Immature natural killer cell (primary cell): ENCODE data around the gene HPF1. TPM values are rescaled to one million over a fixed set of nuclear protein-coding genes. Genes with fewer than 3 reads are reported as not detected.
"Not testable (repeated sequence)": the region's sequence is repeated elsewhere in the genome, so short reads cannot be mapped to it uniquely, and the experiment has no call there.

ENCODE experiments used
- DNase-seq, 3 donors: peaks; one replicate each; pipeline ENCODE4 v3.0.0; 2022; ENCODE audit warnings: mixed read lengths in 1 of 3
- H3K27ac Mint-ChIP-seq, 6 donors: one replicate each; pipeline ENCODE4 v1.8.0; 2020; ENCODE audit warnings: mixed read lengths in 6 of 6, mild to moderate bottlenecking in 5 of 6, inconsistent platforms in 4 of 6, moderate library complexity in 3 of 6
- H3K27me3 Mint-ChIP-seq, 3 donors: one replicate each; pipeline ENCODE4 v1.8.0; 2020 to 2021; ENCODE audit warnings: low read depth in 3 of 3, mild to moderate bottlenecking in 3 of 3, mixed read lengths in 3 of 3, moderate library complexity in 3 of 3, inconsistent platforms in 1 of 3
- H3K36me3 Mint-ChIP-seq, 3 donors: one replicate each; pipeline ENCODE4 v1.8.0; 2020; ENCODE audit warnings: mixed read lengths in 3 of 3, inconsistent platforms in 2 of 3, mild to moderate bottlenecking in 2 of 3
- H3K4me1 Mint-ChIP-seq, 2 donors: one replicate each; pipeline ENCODE4 v1.8.0; 2020; ENCODE audit warnings: inconsistent platforms in 2 of 2, mild to moderate bottlenecking in 2 of 2, mixed read lengths in 2 of 2, moderate library complexity in 1 of 2
- H3K4me3 Mint-ChIP-seq, 5 donors: one replicate each; pipeline ENCODE4 v1.8.0; 2020; ENCODE audit warnings: mild to moderate bottlenecking in 5 of 5, mixed read lengths in 5 of 5, inconsistent platforms in 3 of 5, moderate library complexity in 3 of 5
- H3K9me3 Mint-ChIP-seq, 6 donors: one replicate each; pipeline ENCODE4 v1.8.0; 2020; ENCODE audit warnings: mild to moderate bottlenecking in 6 of 6, mixed read lengths in 6 of 6, inconsistent platforms in 4 of 6, moderate library complexity in 3 of 6
- polyA plus RNA-seq, 3 donors: library from polyadenylated mRNA; unstranded; fragments of 300-500 nt; fragmentation: Illumina TruSeq; gene quantifications; one replicate each; pipeline ENCODE4 v1.2.3, GENCODE V29; 2021

Gene HPF1
- polyA plus RNA-seq, 3 donors from 2014 or later, result 36.7 to 46.0 (median 43.0) TPM

DNA sequence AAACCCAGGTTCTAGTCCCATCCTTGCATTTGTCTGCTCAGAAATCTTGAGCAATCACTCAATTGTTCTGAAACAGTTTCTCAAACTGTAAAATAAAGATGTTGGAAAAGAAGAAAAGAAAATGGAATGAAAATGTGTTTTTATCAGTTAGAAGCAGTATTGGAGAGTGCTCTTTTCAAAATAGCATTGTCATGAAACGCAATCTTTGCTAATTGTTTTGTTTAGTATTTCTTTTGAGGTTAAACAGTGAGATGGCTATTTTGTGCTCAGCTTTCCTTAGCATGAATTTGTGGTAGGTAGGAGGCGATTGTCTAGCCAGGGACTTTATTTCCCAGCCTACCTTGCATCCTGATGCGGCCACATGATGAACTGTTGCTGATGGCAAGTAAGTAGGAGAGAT lies 10.6 kb upstream of the HPF1 start:
- Mint-ChIP-seq H3K27ac (no peak overlapping the region), H3K4me3 (no peak overlapping the region), H3K27me3 (peaks cover 0 to 6% (median 3%) of the 10 kb centered on the region in 3 donors), H3K36me3 (no peaks in the 10 kb centered on the region), H3K9me3 (peaks cover 0 to 2% (median 0%) of the 10 kb centered on the region in 6 donors), H3K4me1 (no peaks in the 10 kb centered on the region)
- DNase-seq, result no peak

DNA sequence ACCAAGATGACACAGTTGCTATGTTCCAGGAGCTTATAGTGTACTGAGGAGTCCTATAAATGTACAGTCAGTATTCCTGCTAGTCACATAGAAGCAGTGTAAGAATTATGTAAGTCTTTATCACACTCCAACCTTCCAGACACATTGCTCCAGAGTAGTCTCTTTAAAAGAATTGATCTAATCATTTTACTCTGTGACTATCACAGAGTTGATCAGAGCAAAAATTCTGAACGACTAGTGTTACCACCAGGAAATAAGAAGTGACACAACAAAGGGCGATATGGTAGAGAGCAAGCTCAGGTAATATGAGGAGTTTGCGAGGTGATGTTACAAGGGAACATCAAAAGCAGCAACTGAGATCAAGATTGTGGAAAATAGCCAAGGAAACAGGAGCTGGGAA lies 9.0 kb upstream of the HPF1 start:
- DNase-seq, result no peak
- Mint-ChIP-seq H3K9me3 (no peaks in the 10 kb centered on the region), H3K4me1 (no peaks in the 10 kb centered on the region), H3K4me3 (no peak overlapping the region), H3K36me3 (no peaks in the 10 kb centered on the region), H3K27me3 (peaks cover 0 to 3% (median 1%) of the 10 kb centered on the region in 3 donors), H3K27ac (no peak overlapping the region)

DNA sequence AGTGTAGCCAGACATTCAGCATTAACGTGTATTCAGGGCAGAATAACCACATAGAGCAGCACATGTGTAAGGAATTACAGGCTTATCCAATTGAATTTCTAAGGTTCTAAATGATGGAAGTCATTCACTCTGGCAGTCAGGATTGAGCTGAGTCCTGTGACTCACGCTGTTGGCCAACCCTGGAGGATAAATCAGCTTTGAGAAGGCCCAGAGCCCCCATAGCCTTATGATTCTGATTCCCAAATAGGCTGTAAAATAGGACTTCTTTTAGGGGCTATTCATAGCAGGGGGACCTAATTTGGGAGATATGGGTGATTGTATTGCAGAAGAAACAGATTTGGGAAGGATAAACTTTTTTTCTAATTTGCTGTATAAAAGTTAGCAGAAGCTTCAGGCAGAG lies 8.1 kb upstream of the HPF1 start:
- DNase-seq, result no peak
- H3K36me3 Mint-ChIP-seq, result no peaks in the 10 kb centered on the region

DNA sequence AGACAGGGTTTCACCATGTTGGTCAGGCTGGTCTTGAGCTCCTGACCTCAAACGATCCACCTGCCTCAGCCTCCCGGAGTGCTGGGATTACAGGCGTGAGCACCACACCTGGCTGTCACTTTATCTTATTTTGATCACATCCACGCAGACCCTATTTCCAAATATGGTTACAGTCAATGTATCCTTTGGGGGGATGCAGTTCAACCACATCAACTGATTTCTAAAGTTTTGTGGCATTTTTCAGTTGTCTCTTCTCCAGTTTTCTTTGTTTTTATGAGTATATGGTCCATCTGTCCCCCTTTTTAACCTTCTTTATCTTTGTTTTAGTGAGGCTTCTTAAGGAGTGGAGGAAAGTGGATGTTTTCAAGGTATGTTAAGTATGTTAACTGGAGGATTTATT lies 4.1 kb upstream of the HPF1 start:
- Mint-ChIP-seq H3K4me1 (peaks cover 11 to 16% of the 10 kb centered on the region in 2 donors), H3K4me3 (no peak overlapping the region), H3K9me3 (no peaks in the 10 kb centered on the region), H3K36me3 (no peaks in the 10 kb centered on the region), H3K27me3 (peaks cover 0 to 3% (median 3%) of the 10 kb centered on the region in 3 donors), H3K27ac (no peak overlapping the region)
- no peak for DNase-seq

More for the DNA sequence above, 8.1 kb upstream of the HPF1 start:
- H3K27me3 Mint-ChIP-seq, result peaks cover 0 to 3% (median under 1%) of the 10 kb centered on the region in 3 donors
- H3K27ac Mint-ChIP-seq, result no peak overlapping the region
- H3K4me1 Mint-ChIP-seq, result no peaks in the 10 kb centered on the region
- no peak overlapping the region for H3K4me3 Mint-ChIP-seq
- no peaks in the 10 kb centered on the region for H3K9me3 Mint-ChIP-seq

DNA sequence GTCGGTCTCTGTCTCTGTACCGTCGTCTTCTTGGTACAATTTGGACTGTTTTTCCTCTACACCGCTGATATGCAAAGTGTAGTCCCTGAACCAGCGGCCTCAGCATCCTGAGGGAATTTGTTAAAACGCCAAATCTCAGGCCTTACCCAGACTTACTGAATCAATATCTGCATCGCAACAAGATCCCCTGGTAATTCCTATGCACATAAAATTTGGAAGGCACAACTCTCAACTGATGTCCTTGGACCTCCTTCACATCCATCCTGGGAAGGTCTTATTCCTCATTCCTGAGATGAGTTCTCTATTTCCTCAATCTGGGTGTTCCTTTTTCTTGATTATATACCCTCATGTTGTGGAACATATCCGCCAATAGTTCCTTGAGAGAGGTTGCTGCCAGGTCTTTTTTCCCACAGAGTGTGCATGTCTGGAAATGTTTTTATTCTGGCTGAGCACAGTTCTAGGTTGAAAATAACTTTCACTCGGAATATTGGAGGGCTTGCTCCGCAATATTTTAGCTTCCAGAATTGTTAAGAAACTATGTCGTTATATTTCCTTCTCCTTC lies 738 bp upstream of the HPF1 start:
- Mint-ChIP-seq H3K9me3 (no peaks in the 10 kb centered on the region), H3K27ac (peak overlapping the region in 5 of 6 donors; percentile 52 to 75 (median 71)), H3K36me3 (no peaks in the 10 kb centered on the region), H3K27me3 (peaks cover 0 to 3% (median 3%) of the 10 kb centered on the region in 3 donors), H3K4me1 (peaks cover 25 to 40% of the 10 kb centered on the region in 2 donors), H3K4me3 (peak overlapping the region; percentile 90 to 93 (median 91))
- no peak for DNase-seq

DNA sequence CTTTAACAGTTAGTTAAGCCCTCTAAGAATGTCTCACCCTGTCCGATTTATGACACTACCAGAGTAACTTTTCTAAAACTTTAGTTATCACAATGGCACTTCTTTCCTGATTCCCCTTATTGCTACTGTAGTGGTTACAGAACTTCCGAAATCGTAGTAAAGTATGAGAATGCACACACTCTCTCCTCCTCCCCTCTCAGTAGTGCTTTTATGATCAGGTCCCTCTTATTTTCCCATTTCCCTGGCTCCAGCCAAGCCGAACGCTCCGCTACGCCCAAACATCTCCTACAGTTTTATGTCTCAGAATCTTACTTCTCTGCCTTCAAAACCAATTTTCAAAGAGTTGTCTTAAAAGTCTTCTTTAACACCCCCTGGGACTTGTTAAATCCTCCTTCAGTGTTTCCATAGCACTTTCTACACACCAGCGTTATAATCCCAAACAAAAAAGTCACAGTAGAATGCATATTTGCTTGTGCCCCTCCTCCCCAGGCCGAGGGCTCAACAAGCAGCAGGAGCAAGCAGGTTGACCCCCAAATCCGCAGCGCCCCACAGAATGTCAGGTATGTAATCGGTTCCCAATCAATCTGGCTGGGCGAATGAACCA lies 671 bp downstream of the HPF1 start:
- Mint-ChIP-seq H3K27ac (peak overlapping the region; percentile 14 to 71 (median 56)), H3K9me3 (no peaks in the 10 kb centered on the region)
- no peak for DNase-seq

DNA sequence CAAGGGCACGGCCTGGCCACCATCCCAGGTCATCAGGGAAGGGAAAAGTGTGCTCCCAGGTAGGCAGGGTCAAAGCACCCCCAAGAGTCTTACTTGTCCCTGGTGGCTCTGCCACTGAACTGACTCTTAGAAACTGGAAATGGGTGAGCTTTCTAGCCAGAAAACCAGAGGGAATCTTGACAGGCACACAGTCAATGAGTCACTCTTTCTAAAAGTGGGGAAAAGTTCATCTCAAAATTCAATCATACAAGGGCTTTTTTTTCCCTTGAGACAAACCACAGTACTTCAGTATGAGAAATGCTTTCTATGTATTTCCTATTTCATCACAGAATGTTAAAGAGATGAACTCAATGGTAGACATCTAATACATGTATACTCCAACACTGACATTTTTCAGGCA lies 12.5 kb downstream of the HPF1 start:
- Mint-ChIP-seq H3K27me3 (peaks cover 0 to 2% (median 0%) of the 10 kb centered on the region in 3 donors), H3K27ac (no peak overlapping the region), H3K36me3 (peaks cover 14 to 24% (median 21%) of the 10 kb centered on the region in 3 donors), H3K4me1 (peaks cover 0 to 10% of the 10 kb centered on the region in 2 donors), H3K9me3 (no peaks in the 10 kb centered on the region), H3K4me3 (no peak overlapping the region)
- no peak for DNase-seq

More for the DNA sequence above, 671 bp downstream of the HPF1 start:
- H3K4me3 Mint-ChIP-seq, result peak overlapping the region; percentile 90 to 93 (median 91)
- peaks cover 0 to 5% (median 4%) of the 10 kb centered on the region in 3 donors for H3K36me3 Mint-ChIP-seq
- peaks cover 0 to 3% (median 3%) of the 10 kb centered on the region in 3 donors for H3K27me3 Mint-ChIP-seq
- peaks cover 25 to 40% of the 10 kb centered on the region in 2 donors for H3K4me1 Mint-ChIP-seq

DNA sequence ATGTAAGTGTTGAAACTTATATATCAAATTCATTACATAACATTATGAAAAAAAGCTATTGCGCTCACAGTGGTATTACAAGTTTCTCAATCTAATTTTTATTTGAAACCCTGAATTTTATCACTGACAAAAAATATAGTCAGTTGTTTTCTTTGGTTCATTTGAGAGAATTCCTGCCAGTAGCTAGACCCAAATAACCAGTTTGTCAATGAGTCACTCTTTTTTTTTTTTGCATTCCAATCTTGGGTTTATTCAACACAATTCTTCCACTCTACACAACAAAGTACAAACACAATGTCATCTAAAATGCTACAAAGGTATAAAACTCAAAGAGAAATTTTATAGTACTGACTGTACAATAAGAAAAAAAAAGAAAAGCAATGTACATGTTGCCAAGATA lies 13.1 kb downstream of the HPF1 start:
- Mint-ChIP-seq H3K4me3 (no peak overlapping the region), H3K27ac (no peak overlapping the region), H3K4me1 (peaks cover 0 to 10% of the 10 kb centered on the region in 2 donors), H3K9me3 (no peaks in the 10 kb centered on the region), H3K36me3 (peaks cover 8 to 21% (median 16%) of the 10 kb centered on the region in 3 donors), H3K27me3 (peaks cover 0 to 2% (median 0%) of the 10 kb centered on the region in 3 donors)
- no peak for DNase-seq

DNA sequence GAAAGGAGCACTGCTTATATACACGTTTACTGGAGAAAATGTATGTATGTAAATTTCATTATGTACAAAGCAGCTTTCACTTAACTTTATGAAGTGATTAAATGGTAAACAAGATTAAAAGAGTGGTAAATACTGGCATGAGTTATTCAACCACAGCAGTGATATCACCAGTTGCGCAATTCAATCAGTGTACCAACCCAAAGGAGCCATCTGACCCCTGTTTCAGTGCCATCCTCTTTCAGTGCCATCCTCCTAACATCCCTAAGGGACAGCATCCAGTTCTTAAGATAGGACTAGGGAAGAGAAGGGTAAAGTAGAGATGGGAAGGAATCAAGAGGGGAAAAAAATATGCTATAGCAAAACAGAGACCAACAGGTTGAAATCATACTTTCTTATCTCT lies 16.2 kb downstream of the HPF1 start:
- H3K27me3 Mint-ChIP-seq, result no peaks in the 10 kb centered on the region
- DNase-seq, result no peak

DNA sequence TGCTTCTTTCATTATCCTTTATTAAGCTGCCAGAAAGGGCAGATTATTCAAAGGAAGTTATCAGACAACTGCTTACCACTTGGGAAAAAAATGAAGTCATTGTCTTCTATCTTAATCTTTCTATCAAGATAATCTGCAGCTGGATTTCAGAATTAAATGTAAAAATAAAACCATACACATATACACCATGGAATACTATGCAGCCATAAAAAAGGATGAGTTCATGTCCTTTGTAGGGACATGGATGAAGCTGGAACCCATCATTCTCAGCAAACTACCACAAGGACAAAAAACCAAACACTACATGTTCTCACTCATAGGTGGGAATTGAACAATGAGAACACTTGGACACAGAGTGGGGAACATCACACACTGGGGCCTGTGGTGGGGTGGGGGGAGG lies 19.1 kb downstream of the HPF1 start:
- not testable (repeated sequence) for H3K9me3 Mint-ChIP-seq, DNase-seq

More for the DNA sequence above, 16.2 kb downstream of the HPF1 start:
- H3K9me3 Mint-ChIP-seq, result no peaks in the 10 kb centered on the region
- peaks cover 20 to 38% (median 26%) of the 10 kb centered on the region in 3 donors for H3K36me3 Mint-ChIP-seq
- H3K27ac Mint-ChIP-seq, result no peak overlapping the region
- H3K4me1 Mint-ChIP-seq, result peaks cover 0 to 10% of the 10 kb centered on the region in 2 donors
- no peak overlapping the region for H3K4me3 Mint-ChIP-seq

DNA sequence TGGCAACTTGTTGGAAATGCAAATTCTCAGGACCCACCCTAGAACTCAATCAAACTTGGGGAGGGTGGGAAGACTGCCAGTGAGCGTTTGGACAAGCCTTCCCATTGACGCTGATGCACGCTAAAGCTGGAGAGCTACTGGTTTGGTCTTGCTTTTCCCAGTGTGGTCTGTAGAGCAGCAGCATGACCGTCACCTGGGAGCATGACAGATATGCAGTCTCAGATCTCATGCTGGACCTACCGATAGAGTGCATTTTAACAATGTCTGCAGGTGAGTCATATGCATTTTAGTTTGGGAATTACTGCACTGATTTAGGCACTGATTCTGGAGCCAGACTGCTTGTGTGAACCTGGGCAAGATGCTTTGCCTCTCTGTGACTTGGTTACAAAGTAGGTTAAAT lies 27.2 kb downstream of the HPF1 start:
- no peak overlapping the region for H3K4me3 Mint-ChIP-seq
- H3K9me3 Mint-ChIP-seq, result no peaks in the 10 kb centered on the region
- H3K27me3 Mint-ChIP-seq, result no peaks in the 10 kb centered on the region
- no peak overlapping the region for H3K27ac Mint-ChIP-seq
- DNase-seq, result no peak
- H3K4me1 Mint-ChIP-seq, result no peaks in the 10 kb centered on the region
- H3K36me3 Mint-ChIP-seq, result peaks cover 9 to 27% (median 10%) of the 10 kb centered on the region in 3 donors

More for the DNA sequence above, 19.1 kb downstream of the HPF1 start:
- not testable (repeated sequence) for H3K27ac Mint-ChIP-seq, H3K4me3 Mint-ChIP-seq, H3K27me3 Mint-ChIP-seq, H3K4me1 Mint-ChIP-seq
- H3K36me3 Mint-ChIP-seq, result peaks cover 27 to 45% (median 31%) of the 10 kb centered on the region in 3 donors

DNA sequence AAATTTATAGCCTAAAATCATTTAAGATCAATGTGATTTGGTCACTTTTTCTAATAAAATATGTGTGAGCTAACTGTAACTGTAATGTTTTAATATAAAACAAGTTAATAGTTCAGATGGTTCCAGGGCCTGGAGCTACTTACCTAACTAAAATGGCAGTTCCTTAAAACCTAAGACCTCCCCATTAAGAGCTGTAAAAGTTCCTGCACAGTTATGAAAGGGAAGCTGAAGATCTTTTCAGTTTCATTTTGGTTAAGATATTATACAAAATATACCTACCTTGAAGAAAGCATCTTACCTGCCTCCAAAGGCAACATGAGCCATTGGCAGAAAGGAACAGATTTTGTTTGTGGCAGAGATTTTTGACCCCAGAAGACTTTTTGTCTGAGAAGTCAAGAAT lies 30.1 kb downstream of the HPF1 start:
- Mint-ChIP-seq H3K36me3 (peaks cover 4 to 18% (median 4%) of the 10 kb centered on the region in 3 donors), H3K4me1 (no peaks in the 10 kb centered on the region), H3K9me3 (no peaks in the 10 kb centered on the region), H3K27me3 (no peaks in the 10 kb centered on the region), H3K4me3 (no peak overlapping the region), H3K27ac (peak overlapping the region in 1 of 6 donors; percentile 24)
- no peak for DNase-seq

DNA sequence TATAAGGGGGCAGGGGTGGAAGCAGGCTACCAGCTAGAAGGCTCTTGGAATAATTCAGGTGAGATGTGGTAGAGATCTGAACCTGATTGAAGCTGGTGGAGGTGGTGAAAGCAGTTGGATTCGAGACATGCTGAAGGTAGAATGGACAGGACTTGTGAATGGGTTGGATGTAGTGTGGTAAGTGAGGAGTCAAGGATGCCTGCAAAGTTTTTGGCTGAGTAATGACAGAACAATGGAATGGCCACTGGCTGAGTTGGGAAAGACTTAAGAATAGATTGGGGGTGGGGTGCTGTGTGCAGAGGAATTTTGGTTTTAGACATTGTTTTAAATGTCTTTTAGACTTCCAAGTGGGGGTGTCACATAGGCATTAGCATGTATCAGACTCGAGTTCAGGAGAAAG lies 33.5 kb downstream of the HPF1 start:
- no peaks in the 10 kb centered on the region for H3K9me3 Mint-ChIP-seq
- no peaks in the 10 kb centered on the region for H3K4me1 Mint-ChIP-seq

DNA sequence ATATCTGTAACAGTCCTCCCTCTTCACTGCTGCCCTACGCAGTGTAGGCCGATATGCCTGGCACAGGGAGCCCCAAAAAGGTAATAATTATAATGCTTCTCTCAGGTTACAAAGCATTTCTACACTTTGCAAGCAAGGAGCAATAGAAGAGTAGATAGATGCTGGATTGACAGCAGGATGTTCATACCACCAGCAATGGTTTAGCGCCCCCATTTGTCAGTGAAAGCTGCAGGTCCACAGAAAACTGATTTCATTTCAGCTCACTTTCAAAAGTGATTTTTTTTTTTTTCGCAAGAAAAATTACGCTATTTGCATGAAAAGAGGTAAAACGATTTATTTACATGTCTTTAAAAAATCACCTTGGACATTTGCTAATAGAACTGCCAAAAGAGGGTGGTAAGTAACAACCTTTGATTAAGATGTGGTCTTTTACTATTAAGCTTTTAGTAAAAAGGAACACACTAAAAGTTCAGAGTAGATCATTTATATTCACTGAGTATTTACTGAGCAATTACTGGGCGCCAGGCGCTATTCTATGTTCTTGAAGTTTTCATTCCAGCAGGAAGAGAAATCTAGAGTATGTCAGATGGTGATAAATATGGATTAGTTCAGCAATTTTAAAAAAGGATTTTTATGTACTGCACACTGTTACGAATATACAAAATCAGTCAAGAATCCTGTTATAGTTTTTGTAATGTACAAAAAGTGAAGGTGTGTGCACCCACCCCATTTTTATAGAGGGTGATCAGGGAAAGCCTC lies 34.4 kb downstream of the HPF1 start:
- DNase-seq, result no peak
- Mint-ChIP-seq H3K27ac (no peak overlapping the region), H3K36me3 (peaks cover 0 to 11% (median 11%) of the 10 kb centered on the region in 3 donors), H3K27me3 (peaks cover 0 to 2% (median 0%) of the 10 kb centered on the region in 3 donors), H3K4me1 (no peaks in the 10 kb centered on the region), H3K9me3 (no peaks in the 10 kb centered on the region), H3K4me3 (no peak overlapping the region)

More for the DNA sequence above, 33.5 kb downstream of the HPF1 start:
- H3K4me3 Mint-ChIP-seq, result no peak overlapping the region
- H3K27ac Mint-ChIP-seq, result no peak overlapping the region
- H3K36me3 Mint-ChIP-seq, result peaks cover 0 to 11% (median 9%) of the 10 kb centered on the region in 3 donors
- no peak for DNase-seq
- peaks cover 0 to 2% (median 0%) of the 10 kb centered on the region in 3 donors for H3K27me3 Mint-ChIP-seq
